ENCODE results near the gene MMP26.

Gene MMP26

DNA sequence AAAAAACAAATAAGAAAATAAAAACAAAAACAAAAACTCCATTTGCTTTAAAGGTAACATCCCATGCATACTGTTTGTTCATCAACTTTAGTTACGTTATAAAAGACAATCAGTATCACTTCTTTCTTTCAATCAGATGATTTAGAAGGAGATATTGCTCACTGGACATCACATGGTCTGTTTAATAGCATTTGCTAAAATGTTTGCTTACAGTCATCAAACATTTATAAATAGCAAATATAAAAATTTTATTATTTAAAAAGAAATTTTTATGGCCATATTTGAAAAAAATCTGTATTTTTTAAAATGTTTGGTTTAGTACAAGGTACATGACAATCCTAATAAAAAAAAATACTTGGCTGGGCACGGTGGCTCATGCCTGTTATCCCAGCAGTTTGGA lies 22.6 kb downstream of the MMP26 start:
- DNase-seq, result no peak

DNA sequence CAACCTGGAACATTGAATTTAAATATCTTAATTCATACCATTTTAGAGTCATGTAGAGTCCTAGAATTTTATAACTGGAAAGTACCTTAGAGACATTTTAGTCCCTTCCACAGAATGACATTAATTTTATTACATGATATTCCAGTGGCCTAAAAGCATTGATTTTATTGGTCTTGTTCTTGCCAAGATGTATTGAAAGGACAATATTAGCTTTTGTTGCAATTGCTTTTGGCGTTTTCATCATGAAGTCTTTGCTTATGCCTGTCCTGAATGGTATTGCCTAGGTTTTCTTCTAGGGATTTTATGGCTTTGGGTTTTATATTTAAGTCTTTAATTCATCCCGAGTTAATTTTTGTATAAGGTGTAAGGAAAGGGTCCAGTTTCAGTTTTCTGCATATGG lies 36.2 kb downstream of the MMP26 start:
- DNase-seq, result no peak

DNA sequence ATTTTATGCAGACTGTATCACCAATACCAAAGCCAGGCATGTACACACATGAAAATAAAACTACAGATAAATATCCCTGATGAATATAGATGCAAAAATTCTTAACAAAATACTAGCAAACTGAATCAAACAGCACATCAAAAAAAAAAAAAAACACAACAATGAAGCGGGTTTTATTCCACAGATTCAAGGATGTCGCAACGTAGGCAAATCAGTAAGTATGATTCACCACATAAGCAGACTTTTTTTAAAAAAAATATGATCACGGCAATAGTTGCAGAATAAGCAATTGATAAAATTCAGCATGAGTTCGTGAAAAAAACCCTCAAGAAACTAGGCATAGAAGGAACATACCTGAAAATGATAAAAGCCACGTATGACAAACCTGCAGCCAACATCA lies 43.9 kb downstream of the MMP26 start:
- DNase-seq, result no peak

DNA sequence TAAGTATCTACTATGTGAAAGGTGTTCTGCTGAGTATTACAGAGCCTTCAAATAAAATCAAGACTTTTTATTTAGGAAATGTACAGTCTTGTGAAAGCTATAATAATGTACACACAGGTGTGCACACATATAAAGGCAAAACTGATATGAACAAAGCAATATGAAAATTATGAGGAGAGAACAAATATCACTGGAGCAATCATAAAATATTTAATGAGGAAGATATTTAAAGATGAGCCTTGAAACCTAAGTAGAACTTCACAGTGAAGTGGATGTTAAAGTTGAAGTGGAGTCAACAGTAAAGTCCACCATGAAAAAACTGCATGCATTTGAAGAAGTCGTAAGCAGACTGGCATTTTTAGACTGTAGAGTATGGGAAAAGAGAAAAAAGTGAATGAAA lies 46.6 kb downstream of the MMP26 start:
- DNase-seq, result no peak
